GM21619 (cell line): ENCODE data around the gene MAP10.

Source experiments
- ATAC-seq: cut with Tn5 transposase; IDR thresholded peaks from one replicate; pipeline ENCODE4 v1.9.1; 2021; ENCODE audit not compliant: unreplicated experiment

The MAP10 gene

DNA sequence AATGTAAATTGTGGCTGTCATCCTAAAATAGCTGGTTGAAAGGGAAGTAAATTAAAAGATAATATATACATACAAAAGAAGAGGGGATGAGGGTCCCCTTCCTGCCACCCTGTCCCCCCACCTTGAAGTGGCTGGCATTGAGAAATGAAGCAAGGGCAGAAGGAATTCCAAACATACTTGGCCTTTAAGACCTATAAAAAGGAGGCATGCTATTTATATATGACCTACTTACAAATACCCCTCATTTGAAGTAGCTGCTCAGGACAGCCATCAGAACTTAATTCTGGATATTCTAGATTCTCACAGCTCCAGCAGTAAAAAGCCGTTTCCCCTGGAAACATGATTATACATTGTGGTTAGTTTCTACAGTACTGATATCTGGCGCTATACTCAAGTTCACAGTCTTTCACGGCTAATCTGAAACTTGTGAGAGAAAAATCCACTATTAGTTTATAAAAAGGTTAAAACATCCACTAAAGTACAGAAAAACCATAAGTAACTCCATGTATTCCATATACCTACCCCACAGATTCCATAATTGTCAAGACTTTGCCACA lies 9.6 kb upstream of the MAP10 start:
- ATAC-seq: no peak

DNA sequence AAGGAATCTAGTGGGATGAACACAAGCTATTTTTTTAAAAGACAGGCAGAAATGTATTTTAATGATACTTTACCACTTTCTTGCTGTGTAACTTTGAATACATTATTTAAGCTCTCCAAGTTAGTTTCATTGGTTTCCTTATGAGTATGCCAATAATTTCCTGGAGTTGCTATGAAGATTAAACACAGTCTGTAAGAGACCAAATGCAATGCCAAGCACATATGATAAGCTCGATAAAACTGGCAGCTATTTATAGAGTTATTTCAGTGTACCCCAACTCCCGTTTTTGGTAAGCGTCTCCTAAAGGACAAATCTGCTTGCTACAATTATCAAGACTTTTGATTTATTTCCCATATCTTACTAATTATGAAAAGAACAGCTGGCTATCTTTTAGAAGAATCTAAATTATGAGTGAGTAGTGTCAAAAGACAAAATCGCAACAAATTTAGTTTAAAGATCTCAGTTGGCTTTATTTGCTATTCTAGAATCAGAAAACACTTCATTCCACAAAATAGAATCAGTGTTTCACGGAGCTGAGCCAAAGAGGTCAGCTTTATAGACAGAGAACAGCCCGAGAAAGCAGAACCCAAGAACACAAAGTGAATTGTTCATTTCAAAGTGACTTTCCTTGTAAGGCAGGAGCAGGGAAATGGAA lies 7.2 kb upstream of the MAP10 start:
- ATAC-seq: no peak

DNA sequence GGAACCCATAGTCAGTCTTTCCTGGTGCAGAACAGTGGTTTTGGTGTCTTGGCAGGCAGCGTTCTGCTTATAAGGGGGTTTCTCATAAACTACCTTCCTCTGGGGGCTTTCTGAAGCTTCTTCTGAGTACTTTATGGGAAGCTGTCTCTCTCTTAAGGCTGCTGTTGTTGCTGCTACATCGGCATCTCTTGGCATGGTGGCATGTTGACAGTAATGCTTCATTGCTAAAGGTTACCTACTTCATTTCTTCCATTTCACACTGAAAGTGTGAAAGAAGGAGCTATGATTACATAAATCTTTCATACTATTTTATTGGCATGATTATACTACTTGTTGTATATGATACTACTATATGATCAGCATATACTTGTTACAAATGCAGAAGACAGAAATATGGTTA lies 6.3 kb upstream of the MAP10 start:
- no peak for ATAC-seq

- no peak for ATAC-seq
These were observed 932 bp downstream of the MAP10 start for GRCh38 chr1:232806186-232806510.

- no peak for ATAC-seq
These were observed 5.6 kb downstream of the MAP10 start for GRCh38 chr1:232810856-232811255.

DNA sequence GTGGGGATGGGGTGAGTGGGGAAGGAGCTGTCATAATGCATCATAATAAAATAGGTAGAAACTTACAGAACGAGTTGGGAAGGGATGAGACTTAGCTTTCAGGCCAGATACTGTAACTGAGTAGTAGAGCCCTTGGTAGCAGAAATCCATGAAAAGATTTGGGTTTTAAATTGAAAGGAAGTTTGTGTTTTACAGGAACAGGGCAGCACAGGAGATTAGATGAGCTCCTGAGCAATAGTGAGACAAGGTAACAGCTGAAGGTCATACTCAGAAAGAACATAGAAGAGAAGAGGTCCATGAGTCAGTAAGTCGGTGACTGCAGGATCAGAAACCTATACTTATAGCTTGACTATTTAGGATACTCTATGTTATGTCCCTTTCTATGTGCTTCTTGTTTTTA lies 7.3 kb downstream of the MAP10 start:
- ATAC-seq: no peak

- ATAC-seq: no peak
These were observed 7.9 kb downstream of the MAP10 start for GRCh38 chr1:232813097-232813496.

DNA sequence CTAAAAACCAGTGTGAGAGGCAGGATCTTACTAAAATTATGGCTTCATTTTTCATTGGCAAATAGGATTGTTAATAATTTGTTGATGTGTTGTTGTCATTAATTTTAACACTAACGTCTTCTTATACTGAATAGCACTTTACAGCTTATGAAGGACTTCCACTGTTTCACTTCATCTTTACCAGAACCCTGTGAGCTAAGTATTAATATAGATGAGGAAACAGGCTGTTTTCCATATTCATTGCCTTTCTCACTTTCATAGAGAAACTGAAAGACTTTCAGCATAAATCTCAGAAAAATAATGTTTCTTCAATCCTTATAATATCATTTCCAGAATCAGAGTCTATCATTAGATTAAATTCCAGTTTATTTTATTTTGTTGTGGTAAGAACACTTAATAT lies 8.5 kb downstream of the MAP10 start:
- ATAC-seq: no peak

DNA sequence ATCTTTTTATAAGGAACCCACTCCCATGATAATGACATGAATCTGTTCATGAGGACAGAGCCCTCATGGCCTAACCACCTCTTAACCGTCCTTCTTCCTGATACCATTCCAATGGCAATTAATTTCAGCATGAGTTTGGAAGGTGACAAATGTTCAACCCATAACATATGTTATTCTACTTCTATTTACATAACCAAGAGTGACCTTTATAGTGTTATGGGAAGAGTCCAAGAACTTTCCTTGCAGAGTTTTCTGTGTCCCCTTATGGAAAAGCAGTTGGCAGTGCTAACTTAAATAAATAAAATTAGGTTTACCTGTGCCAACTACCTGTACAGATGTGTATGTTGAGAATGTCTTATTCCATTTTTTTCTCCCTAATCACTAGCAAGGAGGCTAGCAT lies 11.1 kb downstream of the MAP10 start:
- ATAC-seq: no peak

DNA sequence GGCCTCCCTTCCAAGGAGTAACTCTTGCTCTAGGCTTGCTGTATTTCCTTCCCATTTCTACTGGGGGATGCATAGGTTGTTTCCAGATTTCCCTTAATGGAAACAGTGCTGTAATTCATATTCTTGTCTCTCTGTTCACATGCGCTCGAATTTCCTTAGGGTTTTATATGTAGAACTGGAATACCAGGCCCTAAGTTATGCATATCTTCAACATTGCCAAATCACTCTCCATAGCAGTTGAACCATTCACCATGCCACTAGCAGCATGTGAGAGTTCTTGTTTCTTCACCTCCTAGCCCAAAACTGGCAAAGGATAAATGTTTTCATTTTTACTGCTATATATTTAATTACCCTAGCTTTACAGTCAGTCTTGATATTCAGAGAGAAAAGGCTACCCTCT lies 12.8 kb downstream of the MAP10 start:
- ATAC-seq: no peak

- no peak for ATAC-seq
These were observed 15.2 kb downstream of the MAP10 start for GRCh38 chr1:232820431-232820830.

- no peak for ATAC-seq
These were observed 17.3 kb downstream of the MAP10 start for GRCh38 chr1:232822530-232822929.

GRCh38 chr1:232826318-232826717 lies 21.1 kb downstream of the MAP10 start:
- ATAC-seq: no peak

DNA sequence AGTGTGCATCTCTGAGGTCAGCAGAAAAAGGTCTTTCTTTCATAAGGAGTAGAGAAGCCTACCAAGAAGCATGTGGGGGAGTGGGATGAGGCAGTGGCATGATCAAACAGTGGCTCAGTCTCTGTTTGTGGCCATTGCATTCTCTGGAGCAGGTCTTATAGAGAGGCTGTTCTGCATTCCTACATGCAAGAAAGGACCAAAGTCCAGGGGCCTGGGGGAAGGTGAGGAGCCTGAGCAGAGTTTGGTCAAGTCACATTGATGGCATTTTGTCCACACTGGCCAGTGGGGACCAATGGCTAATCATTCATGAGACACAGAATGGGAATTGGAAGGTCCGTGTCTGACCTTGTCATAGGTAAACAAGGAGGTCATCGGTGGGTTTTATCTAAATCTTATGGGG lies 25.4 kb downstream of the MAP10 start:
- ATAC-seq: no peak

GRCh38 chr1:232831895-232832294 lies 26.7 kb downstream of the MAP10 start:
- no peak for ATAC-seq

GRCh38 chr1:232834066-232834465 lies 28.9 kb downstream of the MAP10 start:
- no peak for ATAC-seq

DNA sequence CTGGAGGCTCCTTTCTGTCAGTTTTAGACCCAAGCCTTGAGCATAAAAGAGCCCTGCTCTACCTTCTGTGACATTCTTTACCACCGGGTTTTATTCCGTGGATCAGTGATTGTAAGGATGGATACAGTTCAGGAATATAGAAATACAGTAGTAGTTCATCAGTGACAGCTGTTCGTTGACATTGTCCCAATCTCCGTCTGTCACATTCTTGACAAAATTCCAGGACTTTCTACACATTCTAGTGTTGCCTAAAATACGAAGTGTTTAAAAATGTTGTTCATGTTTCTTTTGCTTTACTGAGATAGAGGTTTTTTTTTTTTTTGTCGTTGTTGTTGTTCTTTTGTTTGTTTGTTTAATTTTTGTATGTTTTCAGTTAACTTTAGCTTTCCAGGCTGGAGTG lies 29.9 kb downstream of the MAP10 start:
- no peak for ATAC-seq

- no peak for ATAC-seq
These were observed 31.9 kb downstream of the MAP10 start for GRCh38 chr1:232837087-232837486.

DNA sequence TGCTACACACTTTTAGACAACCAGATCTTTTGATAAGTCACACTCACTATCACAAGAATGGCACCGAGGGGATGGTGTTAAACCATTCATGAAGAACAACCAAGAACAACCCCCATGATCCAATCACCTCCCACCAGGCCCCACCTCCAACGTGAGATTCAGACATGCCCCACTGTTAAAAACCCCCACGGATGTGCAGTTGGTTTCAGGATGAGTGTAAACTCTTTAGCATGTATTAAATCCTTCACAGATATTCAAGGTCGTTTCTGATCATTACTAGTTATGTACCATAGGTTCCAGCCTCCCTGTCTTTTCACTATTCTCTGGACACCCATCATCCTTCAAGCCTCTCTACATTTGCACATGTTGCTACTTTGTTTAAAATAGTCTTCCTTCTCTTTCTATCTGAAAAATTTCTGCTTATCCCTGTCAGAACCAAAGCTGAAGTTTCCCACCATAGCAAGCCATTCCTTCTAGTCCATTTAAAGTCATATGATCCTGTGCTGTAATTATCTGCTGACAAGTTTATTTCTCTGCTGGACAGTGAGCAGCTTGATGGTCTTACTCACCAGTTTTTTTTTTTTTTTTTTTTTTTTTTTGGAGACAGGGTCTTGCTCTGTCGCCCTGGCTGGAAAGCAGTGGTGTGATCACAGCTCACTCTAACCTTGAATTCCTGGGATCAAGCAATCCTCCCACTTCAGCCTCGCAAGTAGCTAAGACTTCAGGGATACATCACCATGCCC lies 36.8 kb downstream of the MAP10 start:
- no peak for ATAC-seq

- ATAC-seq: no peak
These were observed 39.6 kb downstream of the MAP10 start for GRCh38 chr1:232844791-232845190.

DNA sequence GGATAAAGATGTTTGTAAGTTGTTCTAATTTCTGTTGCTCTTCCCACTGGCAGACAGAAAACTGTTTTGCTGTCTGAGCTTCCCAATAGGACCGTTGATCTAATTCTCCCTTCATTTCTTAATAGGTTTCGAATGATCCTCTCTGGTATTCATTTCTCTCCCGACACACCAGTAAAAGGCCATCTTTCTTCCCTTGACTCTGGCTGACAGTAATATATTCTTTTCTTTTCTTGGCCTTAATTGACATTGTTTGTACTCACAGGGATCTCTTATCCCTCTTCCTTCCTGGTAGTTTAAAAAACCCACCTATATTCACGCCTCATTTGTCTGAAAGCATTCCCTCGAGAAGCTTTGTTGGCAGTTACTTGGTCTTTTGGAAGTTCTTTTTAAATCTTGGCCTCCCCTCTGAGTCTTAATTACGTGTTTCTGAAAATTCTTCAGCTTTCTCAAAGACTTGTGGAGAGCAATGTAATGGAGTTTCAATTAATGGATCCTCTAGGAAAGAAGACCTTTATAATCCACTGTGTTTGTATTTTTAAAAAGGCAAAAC lies 40.3 kb downstream of the MAP10 start:
- ATAC-seq: no peak

GRCh38 chr1:232851532-232851931 lies 46.3 kb downstream of the MAP10 start:
- no peak for ATAC-seq
